Muscle of leg (tissue), 11 donors: ENCODE measurements around the gene SOWAHA. TPM values are rescaled to one million over a fixed set of nuclear protein-coding genes. Genes with fewer than 3 reads are reported as not detected.
A peak's percentile ranks its signal among the peaks of the same experiment; 100 is the strongest.

Source experiments
- DNase-seq: peaks from one replicate; pipeline ENCODE4 v3.0.0; 2013
- H3K27ac ChIP-seq: one replicate; pipeline ENCODE4 v1.5.1; 2013; ENCODE audit warnings: mild to moderate bottlenecking, low read length, control low read depth
- H3K27me3 ChIP-seq: one replicate; pipeline ENCODE4 v1.6.1; 2013; ENCODE audit warnings: low read length; ENCODE audit not compliant: control insufficient read depth, insufficient read depth
- H3K36me3 ChIP-seq: one replicate; pipeline ENCODE4 v1.6.1; 2013; ENCODE audit warnings: low read length; ENCODE audit not compliant: control insufficient read depth, insufficient read depth
- H3K4me1 ChIP-seq: one replicate; pipeline ENCODE4 v1.6.1; 2013; ENCODE audit warnings: low read length; ENCODE audit not compliant: control insufficient read depth, insufficient read depth
- H3K4me3 ChIP-seq: one replicate; pipeline ENCODE4 v1.5.1; 2013; ENCODE audit warnings: low read length, control low read depth
- H3K9me3 ChIP-seq: replicated peaks from 2 replicates; pipeline ENCODE4 v1.6.1; 2013; ENCODE audit warnings: low read depth, low read length; ENCODE audit not compliant: control insufficient read depth
- WGBS: methylation state at CpG from one replicate; pipeline ENCODE4 v1.1.5; 2013; ENCODE audit warnings: missing lambda C conversion rate; ENCODE audit not compliant: insufficient coverage; 5-methylcytosine and 5-hydroxymethylcytosine counted together
- polyA plus RNA-seq, 8 donors: library from polyadenylated mRNA; unstranded; fragments of 120-200 nt; gene quantifications; one replicate each; pipeline versions ENCODE4 v1.2.1 to v1.2.3, GENCODE V29; 2013; ENCODE audit warnings: inconsistent platforms in 1 of 8, low replicate concordance in 1 of 8; ENCODE audit not compliant: insufficient read length in 8 of 8, insufficient read depth in 1 of 8
- total RNA-seq: library from RNA; stranded (reverse); fragments of 120-200 nt; gene quantifications from one replicate; pipeline ENCODE4 v1.2.4, GENCODE V29; 2013

SOWAHA gene
- total and polyA plus RNA-seq, 9 donors = 0.04 to 2.5 (median 0.11) TPM; not detected in 1

- Histone ChIP-seq H3K4me3 (no peak overlapping the region), H3K9me3 (no peaks in the 10 kb centered on the region), H3K27me3 (peaks cover 2% of the 10 kb centered on the region), H3K36me3 (no peaks in the 10 kb centered on the region), H3K27ac (peak overlapping the region; percentile 25), H3K4me1 (peaks cover 79% of the 10 kb centered on the region)
- 28% methylated on average over 4 of the region's 8 CpGs for WGBS
- DNase-seq = no peak
Measured at GRCh38 chr5:132771503-132771998, 41.6 kb upstream of the SOWAHA start.

- H3K4me1 ChIP-seq = peaks cover 70% of the 10 kb centered on the region
- H3K27me3 ChIP-seq = peaks cover 2% of the 10 kb centered on the region
- no peak for DNase-seq
- no peak overlapping the region for H3K27ac ChIP-seq
- no peaks in the 10 kb centered on the region for H3K9me3 ChIP-seq
- no peaks in the 10 kb centered on the region for H3K36me3 ChIP-seq
- H3K4me3 ChIP-seq = no peak overlapping the region
- 72% methylated on average over 6 of the region's 8 CpGs for WGBS
Measured at GRCh38 chr5:132772291-132773070, 40.6 kb upstream of the SOWAHA start.

GRCh38 chr5:132773114-132773513 lies 40.0 kb upstream of the SOWAHA start:
- Histone ChIP-seq H3K36me3 (no peaks in the 10 kb centered on the region), H3K27ac (no peak overlapping the region), H3K9me3 (no peaks in the 10 kb centered on the region), H3K27me3 (peaks cover 5% of the 10 kb centered on the region), H3K4me1 (peaks cover 71% of the 10 kb centered on the region), H3K4me3 (no peak overlapping the region)
- WGBS = 58% methylated on average over 5 of the region's 5 CpGs
- DNase-seq = peak; percentile 39

DNA sequence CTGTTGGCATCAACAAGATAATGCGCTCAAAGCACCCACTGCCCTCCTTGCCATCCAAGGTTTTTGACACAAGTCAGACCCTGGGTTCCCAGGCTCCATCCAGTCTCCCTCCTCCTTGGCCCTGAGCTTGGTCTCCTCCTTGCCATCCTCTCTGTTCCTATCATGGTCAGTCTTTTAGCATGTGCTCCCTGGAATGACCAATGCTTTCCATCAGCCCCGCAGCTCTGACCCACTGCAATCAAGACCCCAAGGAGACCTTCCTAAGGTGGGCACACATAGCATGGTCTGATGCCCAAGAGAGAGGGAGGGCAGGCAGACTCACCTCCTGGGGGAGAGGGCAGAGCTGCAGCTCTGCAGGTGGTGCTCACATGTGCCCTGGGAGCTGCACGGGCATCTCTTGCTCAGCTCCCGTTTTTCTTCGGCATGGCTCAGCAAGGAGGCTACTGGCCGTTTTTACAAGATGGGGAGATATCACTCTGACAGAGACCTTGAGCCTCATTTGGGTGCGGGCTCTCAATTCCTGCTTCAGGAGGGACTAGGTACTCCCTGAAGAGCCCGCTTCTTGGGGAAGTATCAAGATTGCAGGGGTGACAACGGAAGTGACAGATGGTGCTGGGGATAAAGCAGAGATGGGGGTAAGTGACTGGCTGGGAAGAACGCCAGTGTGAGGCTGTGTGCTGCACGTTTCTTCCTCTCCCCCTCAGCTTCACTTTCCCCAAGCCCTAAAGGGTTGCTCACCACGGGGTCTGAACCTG lies 39.3 kb upstream of the SOWAHA start:
- H3K4me1 ChIP-seq = peaks cover 68% of the 10 kb centered on the region
- H3K27ac ChIP-seq = no peak overlapping the region
- H3K9me3 ChIP-seq = no peaks in the 10 kb centered on the region
- peaks cover 8% of the 10 kb centered on the region for H3K27me3 ChIP-seq
- H3K4me3 ChIP-seq = no peak overlapping the region
- WGBS = 84% methylated on average over 7 of the region's 12 CpGs
- no peaks in the 10 kb centered on the region for H3K36me3 ChIP-seq
- DNase-seq = no peak

GRCh38 chr5:132774406-132774805 lies 38.7 kb upstream of the SOWAHA start:
- Histone ChIP-seq H3K36me3 (no peaks in the 10 kb centered on the region), H3K27me3 (peaks cover 8% of the 10 kb centered on the region), H3K27ac (no peak overlapping the region), H3K4me3 (no peak overlapping the region), H3K4me1 (peaks cover 68% of the 10 kb centered on the region), H3K9me3 (no peaks in the 10 kb centered on the region)
- no peak for DNase-seq
- WGBS = 64% methylated on average over 2 of the region's 3 CpGs

GRCh38 chr5:132774896-132775295 lies 38.2 kb upstream of the SOWAHA start:
- Histone ChIP-seq H3K27me3 (peaks cover 8% of the 10 kb centered on the region), H3K27ac (no peak overlapping the region), H3K4me1 (peaks cover 68% of the 10 kb centered on the region), H3K9me3 (no peaks in the 10 kb centered on the region), H3K4me3 (no peak overlapping the region), H3K36me3 (no peaks in the 10 kb centered on the region)
- no peak for DNase-seq
- WGBS = 89% methylated on average over 5 of the region's 5 CpGs

GRCh38 chr5:132775476-132775961 lies 37.6 kb upstream of the SOWAHA start:
- Histone ChIP-seq H3K4me1 (peaks cover 67% of the 10 kb centered on the region), H3K27ac (peak overlapping the region; percentile 51), H3K27me3 (peaks cover 10% of the 10 kb centered on the region), H3K4me3 (peak overlapping the region; percentile 1), H3K36me3 (no peaks in the 10 kb centered on the region), H3K9me3 (no peaks in the 10 kb centered on the region)
- DNase-seq = no peak
- 30% methylated on average over 5 of the region's 7 CpGs for WGBS

GRCh38 chr5:132776131-132776937 lies 36.8 kb upstream of the SOWAHA start:
- Histone ChIP-seq H3K36me3 (no peaks in the 10 kb centered on the region), H3K4me3 (peak overlapping the region; percentile 83), H3K27me3 (peaks cover 10% of the 10 kb centered on the region), H3K9me3 (no peaks in the 10 kb centered on the region), H3K4me1 (peaks cover 59% of the 10 kb centered on the region), H3K27ac (peak overlapping the region; percentile 78)
- 1% methylated on average over 39 of the region's 39 CpGs for WGBS
- peak; percentile 78 for DNase-seq

- DNase-seq = no peak
- Histone ChIP-seq H3K36me3 (no peaks in the 10 kb centered on the region), H3K9me3 (no peaks in the 10 kb centered on the region), H3K27ac (no peak overlapping the region), H3K4me3 (peak overlapping the region; percentile 83), H3K4me1 (peaks cover 54% of the 10 kb centered on the region), H3K27me3 (peaks cover 11% of the 10 kb centered on the region)
- under 1% methylated on average over 40 of the region's 40 CpGs for WGBS
Measured at GRCh38 chr5:132776938-132777208, 36.2 kb upstream of the SOWAHA start.
